DMS79 treated with DMSO at 0.1 percent for 48 hours (cell line): ENCODE results near the gene METTL25.
A peak's percentile ranks its signal among the peaks of the same experiment; 100 is the strongest.
"Not testable (repeated sequence)": the region's sequence is repeated elsewhere in the genome, so short reads cannot be mapped to it uniquely, and the experiment has no call there.

ENCODE experiments used
- DNase-seq: peaks from one replicate; lab custom pipeline; 2025; lab: John Stamatoyannopoulos, UW

METTL25 gene, protein sequence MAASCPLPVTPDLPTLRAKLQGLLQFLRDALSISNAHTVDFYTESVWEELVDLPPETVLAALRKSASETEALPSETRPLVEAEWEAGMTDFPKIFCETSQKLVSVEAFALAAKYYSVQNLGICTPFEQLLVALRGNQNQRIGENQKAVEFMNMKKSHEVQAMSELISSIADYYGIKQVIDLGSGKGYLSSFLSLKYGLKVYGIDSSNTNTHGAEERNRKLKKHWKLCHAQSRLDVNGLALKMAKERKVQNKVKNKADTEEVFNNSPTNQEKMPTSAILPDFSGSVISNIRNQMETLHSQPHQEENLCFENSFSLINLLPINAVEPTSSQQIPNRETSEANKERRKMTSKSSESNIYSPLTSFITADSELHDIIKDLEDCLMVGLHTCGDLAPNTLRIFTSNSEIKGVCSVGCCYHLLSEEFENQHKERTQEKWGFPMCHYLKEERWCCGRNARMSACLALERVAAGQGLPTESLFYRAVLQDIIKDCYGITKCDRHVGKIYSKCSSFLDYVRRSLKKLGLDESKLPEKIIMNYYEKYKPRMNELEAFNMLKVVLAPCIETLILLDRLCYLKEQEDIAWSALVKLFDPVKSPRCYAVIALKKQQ

DNA sequence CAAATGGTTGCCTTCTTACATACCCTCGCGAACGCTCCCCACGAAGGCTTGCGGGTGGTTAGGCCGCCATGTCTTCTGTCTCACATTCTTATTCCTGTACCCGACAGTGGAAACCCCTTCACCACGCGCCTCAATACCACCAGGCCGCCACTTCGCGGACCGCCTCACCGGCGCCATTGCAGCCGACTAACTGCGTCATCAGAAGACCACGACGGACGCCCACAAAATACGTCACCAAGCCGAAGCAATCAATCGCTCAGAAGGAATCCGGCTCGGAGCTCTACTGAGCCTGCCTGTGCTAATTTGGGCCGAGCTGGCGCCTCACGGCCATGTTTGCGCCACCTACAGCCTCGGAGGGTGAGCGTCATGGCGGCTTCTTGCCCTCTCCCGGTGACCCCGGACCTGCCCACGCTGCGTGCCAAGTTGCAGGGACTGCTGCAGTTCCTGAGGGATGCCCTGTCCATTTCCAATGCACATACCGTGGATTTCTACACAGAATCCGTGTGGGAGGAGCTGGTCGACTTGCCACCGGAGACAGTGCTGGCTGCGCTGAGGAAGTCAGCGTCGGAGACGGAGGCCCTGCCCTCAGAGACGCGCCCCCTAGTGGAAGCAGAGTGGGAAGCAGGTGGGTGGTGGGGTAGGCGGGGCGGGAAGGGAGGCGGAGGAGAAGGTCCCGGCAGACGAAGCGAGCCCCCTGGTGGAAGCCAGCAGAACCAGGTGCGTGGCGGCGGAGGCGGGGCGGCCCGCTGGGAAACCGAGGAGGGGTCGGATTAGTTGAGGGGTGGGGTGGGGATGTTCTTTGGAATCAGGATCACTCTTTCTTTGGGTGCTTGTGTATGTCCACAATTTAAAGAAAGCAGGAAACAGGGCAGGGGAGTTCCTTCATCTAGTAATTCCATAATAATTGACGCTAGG is at the start of gene METTL25, which contains the start of gene CCDC59:
Gene METTL25, plus strand, starts transcription at position 330 of the 915 bp plus-strand sequence. Its CDS starts 37 bp downstream, at position 367.
Gene CCDC59, minus strand, starts transcription at position 188 of the 915 bp plus-strand sequence. Its CDS starts 11 bp downstream, at position 177.
- DNase-seq, result peak; percentile 95

DNA sequence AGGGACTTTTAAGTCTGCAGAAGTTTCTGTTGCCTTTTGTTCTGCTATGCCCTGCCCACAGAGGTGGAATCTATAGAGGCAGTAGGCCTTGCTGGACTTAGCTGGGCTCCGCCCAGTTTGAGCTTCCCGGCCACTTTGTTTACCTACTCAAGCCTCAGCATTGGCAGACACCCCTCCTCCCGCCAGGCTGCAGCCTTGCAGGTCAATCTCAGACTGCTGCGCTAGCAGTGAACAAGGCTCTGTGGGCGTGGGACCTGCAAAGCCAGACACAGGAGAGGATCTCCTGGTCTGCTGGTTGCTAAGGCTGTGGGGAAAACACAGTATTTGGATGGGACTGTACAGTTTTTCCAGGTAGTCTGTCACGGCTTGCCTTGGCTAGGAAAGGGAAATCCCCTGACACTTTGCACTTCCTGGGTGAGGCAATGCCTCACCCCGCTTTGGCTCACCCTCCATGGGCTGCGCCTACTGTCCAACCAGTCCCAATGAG is 43.9 kb upstream of the METTL25 start:
- DNase-seq, result no peak

DNA sequence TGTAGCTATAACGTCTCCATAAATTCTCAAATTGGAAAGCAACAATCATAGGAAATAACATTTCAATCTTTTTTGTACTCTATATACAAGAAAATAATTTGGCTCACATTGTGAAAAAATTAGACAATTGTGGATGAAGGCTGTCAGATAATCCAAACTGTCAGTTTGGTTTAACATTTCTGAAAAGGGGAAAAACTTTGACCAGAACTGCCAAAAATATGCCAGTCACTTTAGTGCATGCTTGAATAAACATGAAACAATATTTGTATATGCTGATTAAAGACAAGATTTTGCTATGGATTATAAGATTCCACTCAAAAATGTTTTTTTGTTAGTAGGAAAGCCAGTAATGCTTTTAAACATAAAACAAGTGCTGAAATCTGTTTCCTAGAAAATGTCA is 39.1 kb upstream of the METTL25 start:
- DNase-seq, result no peak

DNA sequence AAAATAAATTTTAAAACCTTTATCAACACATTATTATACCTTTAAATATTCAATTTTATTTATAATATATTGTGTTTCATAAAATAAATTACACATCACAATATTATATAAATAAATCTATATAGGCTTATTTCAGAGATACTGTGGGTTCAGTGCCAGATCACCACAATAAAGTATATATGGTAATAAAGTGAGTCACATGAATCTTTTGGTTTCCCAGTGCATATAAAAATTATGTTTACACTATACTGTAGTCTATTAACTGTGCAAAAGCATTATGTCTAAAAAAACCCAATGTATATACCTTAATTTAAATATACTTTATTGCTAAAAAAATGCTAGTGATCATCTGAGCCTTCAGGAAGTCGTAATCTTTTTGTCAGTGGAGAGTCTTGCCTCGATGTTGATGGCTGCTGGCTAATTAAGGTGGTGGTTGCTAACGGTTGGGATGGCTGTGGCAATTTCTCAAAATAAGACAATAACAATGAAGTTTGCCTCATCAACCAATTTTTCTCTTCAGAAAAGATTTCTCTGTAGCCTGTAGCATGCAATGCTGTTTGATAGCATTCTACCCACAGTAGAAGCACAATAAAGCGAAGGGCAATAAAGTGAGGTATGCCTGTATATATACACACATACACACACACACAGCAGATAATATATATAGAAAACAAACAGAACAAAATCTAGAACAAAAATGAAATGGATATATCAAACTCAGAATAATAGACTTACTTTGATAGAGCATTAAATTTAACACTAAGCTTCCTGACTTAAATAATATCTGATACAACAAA is 32.6 kb upstream of the METTL25 start:
- DNase-seq, result no peak

DNA sequence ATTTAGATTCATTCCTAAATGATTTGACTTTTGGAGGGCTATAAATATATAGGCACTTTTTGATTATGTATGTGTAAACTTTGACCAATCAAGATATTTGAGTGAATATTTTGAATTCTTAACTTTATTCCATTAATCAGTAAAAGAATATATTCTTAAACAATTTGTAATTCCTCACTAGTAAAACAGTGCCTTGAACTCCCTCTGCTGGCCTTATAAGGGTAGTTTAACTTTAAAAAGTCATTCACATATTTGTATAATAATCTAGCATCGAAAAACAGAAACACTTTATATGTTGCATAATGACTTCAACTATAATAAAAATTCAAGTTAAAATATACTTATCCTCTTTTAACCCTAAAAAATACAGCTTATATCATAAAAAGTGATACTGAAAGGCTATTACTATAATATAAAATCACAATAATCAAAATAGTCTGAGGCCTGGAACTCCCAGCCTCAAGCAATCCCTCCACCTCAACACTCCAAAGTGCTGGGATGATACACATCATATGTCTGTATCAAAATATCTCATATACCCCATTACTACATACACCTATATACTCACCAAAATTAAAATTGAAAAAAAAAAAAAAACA is 31.3 kb upstream of the METTL25 start:
- no peak for DNase-seq

DNA sequence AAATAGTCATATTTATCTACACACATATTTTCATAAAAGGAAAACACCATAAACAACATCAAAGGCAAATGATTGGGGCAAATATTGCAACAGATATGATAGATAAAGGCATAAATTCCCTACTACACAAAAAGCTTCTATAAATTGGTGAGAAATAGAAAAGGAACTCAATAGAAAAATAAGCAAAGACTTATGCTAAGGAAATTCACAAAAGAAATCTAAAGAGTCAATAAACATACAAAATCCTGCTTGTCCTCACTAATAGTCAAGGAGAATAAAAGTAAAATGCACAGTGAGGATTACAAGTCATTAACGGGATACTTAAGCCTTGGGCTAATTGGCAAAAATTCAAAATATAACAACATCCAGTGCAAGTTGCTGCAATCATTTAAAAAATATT is 30.5 kb upstream of the METTL25 start:
- DNase-seq, result no peak

DNA sequence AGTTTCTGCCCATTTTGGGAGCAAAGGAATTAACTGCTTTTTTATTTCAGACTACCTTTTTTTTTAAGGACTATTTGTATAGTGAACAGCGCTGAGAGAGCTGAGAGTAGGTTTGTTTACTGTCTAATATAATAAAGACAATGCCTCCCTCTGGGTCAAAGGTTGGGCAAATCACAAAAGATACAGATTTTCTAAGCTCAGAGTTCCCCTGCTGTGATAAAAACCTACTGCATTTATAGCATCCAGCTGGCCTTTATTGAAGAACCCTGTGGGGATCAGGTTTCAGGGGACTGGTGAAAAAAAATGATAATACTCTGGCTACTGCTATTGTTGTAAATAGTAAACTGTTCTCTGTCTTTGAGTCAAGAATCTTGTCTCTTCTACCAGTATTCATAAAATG is 28.8 kb upstream of the METTL25 start:
- DNase-seq, result no peak

DNA sequence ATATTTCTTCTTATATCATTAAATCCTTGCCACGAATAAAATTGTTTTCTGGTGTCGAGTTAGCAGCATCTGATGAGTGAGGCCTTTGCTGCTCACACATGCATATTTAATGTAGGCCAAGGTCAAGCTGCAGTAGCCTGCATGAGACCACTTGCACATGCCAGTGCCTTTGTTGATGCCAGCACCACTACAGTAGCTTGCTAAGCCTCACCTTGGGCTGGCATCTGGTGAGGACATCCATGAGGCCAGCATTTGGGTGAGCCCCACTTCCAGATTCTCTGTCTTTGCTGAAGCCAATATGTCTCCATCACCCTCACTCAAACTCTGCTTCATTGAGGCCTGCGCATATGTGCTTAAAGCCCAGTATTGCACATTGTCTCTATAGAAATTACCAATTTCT is 8.2 kb upstream of the METTL25 start:
- no peak for DNase-seq

DNA sequence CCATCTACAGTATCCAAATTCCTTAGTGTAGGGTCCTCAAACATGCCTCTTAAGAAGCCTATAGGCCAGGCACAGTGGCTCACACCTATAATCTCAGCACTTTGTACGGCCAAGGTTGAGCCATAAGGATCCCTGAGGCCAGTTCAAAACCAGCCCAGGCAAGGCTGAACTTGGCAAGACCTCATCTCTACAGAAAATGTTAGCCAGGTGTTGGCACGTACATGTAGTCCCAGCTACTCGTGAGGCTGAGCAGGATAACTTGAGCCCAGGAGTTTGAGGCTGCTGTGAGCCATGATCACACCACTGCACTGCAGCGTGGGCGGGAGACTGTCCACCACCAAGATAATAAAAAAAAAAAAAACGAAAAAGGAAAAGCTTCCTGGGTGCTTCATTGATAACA is 6.9 kb upstream of the METTL25 start:
- DNase-seq, result no peak

DNA sequence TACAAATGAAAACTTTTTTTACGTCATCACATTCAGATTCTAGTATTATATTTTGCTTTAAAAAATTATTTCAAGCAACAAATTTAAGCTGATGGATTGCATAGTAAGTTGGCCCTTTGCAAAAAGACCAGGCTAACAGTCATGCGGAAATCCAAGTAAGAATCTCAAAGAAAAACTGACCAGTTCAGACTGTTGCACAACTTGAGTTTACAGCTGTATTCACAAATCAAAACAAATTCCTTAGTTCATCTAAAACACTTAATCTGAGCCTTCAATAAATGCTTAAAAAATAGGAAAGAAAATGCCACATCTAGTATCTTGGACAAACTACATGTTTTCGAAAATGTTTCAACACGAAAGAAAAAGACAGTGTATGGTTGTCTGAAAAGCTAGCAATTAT is 989 bp upstream of the METTL25 start:
- no peak for DNase-seq

DNA sequence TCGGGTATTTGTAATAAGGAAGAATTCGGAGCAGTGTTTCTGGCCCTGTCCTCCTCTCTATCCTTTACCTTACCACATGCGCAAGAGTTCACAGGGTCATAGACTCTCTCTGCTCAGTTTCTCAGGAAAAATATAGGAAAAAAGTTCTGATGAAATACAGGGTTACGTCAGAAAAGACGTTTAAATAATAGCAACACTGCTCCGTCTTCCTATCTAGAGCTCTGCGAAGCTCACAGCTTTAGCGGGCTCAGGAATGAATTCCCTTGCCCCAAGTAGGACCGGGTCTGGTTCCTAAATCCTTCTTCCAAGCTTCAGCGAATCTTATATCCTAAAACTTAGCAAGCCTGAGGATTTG is 507 bp upstream of the METTL25 start:
- no peak for DNase-seq

DNA sequence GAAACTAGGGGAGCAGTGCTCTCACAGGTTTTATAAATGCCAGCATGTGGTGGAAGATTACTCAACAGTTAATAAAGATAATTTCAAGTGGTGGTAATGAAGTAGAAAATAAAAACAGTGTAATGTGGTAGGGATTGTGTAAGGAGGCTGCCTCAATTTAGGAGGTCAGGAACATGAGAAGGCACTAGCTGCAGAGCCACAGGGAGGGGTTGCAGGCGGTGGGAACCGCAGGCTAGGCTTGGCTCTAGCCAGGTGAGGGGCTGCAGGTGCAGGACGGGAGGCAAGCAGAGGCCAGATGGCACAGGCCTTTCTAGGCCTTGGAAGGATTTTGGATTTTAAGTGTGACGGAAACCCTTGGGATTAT is 768 bp downstream of the METTL25 start:
- peak; percentile 63 for DNase-seq

DNA sequence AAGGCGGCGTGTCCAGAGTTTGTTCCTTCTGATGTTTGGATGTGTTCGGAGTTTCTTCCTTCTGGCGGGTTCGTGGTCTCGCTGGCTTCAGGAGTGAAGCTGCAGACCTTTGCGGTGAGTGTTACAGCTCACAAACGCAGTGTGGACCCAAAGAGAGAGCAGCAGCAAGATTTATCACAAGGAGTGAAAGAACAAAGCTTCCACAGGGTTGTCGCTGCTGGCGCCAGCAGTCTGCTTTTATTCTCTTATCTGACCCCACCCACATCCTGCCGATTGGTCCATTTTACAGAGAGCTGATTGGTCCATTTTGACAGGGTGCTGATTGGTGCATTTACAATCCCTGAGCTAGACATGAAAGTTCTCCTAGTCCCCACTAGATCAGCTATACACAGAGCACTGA is 2.5 kb downstream of the METTL25 start:
- not testable (repeated sequence) for DNase-seq

DNA sequence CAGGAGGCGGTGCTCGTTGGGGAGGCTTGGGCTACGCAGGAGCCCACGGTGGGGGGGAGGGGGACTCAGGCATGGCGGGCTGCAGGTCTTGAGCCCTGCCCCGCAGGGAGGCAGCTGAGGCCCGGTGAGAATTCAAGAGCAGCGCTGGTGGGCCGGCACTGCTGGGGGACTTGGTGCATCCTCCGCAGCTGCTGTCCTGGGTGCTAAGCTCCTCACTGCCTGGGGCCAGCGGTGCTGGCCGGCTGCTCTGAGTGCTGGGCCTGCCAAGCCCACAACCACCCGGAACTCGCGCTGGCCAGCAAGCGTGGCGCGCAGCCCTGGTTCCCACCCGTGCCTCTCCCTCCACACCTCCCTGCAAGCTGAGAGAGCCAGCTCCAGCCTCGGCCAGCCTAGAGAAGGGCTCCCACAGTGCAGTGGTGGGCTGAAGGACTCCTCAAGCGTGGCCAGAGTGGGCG is 3.2 kb downstream of the METTL25 start:
- no peak for DNase-seq

DNA sequence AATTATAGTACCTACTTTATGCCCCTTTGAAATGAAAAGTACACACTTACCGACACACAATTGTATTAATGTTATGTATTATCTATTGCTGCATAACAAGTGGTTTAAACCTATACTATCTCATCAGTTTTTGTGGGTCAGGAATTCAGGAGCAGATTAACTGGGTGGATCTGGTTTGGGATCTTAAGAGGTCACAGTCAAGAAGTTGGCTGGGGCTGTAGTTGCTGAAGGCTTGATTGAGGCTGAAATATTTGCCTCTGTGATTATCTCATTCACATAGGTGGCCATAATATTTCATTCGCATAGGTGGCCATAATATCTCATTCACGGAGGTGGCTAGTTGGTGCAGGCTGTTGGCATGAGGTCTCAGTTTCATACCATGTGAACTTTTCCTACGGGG is 5.7 kb downstream of the METTL25 start:
- no peak for DNase-seq

DNA sequence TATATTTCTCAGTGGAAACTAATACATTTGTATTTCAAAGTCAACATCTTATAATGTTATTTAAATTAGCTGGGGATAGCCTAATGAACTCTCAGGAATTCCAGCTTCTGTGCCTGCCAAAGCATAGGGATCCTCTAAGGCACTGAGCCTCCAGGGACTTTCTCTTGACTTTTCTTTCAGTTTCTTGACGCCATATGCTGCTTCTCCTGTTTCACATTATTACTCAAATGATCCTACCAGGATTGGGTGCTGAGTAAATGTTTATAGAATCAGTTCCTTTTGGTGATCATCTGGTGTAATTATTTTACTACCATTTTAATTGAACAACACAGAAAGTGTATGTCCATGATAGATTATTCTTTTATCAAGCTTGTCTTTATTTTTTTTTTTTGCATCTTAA is 7.9 kb downstream of the METTL25 start:
- no peak for DNase-seq

DNA sequence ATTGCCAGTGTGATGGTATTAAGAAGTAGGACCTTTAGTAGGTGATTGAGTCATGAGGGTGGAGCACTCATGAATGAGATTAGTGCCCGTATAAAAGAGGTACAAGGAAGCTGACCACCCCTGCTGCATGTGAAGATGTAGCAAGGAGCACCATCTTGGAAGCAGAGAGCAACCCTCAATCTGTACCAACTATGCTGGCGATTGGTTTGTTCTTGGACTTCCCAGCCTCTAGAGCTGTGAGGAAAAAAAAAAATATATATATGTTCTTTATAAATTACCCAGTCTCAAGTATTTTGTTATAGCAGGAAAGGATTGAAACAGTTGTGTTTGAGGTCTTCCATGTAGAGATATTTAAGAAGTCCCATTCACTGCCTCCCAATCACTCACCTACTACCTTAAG is 16.9 kb downstream of the METTL25 start:
- no peak for DNase-seq

DNA sequence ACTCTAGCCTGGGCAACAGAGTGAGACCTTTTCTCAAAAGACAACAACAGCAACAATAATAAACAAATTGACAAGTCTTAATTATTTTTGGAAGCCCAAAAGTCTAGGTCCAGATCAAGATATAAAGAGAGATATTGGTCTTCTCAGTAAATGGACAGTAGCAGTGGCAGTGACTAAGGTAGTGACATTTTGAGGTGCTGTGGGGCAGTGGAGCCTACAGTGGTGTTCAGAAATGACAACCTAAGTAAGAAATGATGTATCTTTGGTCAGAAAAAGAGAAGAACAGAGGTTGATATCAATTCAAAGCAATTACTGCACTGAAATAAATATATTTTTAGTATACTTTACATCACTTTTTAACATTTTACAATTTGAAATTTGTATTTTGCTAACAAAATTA is 20.7 kb downstream of the METTL25 start:
- no peak for DNase-seq

DNA sequence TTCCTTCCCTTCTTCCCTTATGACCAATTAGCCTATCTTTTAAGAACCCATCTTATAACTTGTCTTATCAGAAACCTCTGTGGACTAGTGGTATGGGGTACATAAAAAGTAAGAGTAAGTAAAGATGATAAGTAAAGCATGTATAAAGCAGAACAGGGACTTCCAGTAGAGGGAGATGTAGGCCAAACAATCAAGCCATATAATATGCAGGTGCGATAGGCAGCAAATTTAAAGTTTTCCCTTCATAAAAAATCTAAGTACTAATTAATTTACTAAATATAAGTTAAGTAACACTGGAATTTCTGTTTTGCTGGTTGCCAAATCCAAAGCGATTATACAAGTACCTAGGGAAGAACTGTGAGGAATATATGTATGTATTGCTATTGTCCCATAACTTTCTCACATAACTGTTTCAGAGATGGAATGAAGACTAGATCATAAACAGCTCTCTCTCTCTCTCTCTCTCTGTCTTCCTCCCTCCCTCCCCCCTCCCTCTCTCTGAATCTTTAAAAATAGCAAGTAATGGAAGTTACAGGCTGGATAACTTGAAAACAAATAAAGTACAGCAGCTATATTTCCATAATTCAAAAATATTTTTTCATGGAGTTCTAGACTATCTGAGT is 25.7 kb downstream of the METTL25 start:
- DNase-seq, result no peak

DNA sequence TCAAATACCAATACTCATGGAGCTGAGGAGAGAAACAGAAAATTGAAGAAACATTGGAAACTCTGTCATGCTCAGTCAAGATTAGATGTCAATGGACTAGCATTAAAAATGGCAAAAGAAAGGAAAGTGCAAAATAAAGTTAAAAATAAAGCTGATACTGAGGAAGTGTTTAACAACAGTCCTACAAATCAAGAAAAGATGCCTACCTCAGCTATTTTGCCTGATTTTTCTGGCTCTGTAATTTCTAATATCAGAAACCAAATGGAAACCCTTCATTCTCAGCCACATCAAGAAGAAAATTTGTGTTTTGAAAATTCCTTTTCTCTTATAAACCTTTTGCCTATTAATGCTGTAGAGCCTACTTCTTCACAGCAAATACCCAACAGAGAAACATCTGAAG is 40.5 kb downstream of the METTL25 start:
- no peak for DNase-seq

DNA sequence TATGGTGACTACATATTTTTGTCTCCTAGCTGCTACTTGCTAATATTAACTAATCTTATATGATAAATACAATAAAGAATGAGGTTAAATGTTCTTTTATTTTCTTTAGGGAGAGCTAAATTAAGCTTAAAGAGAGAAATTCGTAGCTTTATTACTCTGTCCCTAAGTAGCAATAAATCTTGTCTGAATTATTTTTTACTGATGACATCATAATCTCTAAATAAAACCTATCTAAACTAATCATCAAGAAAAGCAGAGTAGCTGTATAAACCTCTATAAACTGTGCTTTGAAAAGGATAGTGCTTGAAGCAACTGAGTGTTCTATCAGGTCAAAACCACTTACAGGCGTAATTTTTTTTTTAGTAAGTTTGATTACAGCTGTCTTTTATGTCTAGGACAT is 42.5 kb downstream of the METTL25 start:
- DNase-seq, result no peak
